Measurements from ENCODE around the gene CNIH2.

GRCh38 chr11:66237867-66238266, 40.1 kb upstream of the CNIH2 start:
- TF ChIP-seq KLF16 (CRISPR knock-in tag; IDR thresholded peaks at IDR 0.05) = no peak
- TF ChIP-seq ZNF597 (CRISPR knock-in tag; IDR thresholded peaks at IDR 0.05) = no peak
- no peak for TF ChIP-seq CTCF (CRISPR knock-in tag; IDR thresholded peaks at IDR 0.05)
- no peak for TF ChIP-seq DNMT1 (CRISPR knock-in tag; IDR thresholded peaks at IDR 0.05)
- TF ChIP-seq ATRX (CRISPR knock-in tag; IDR thresholded peaks at IDR 0.05; ENCODE audit: borderline replicate concordance) = no peak
- TF ChIP-seq RXRA (CRISPR knock-in tag; IDR thresholded peaks at IDR 0.05) = no peak
- no peak for TF ChIP-seq SP140L (CRISPR knock-in tag; IDR thresholded peaks at IDR 0.05; ENCODE audit: borderline replicate concordance)
- no peak for TF ChIP-seq POLR2AphosphoS5 (IDR thresholded peaks at IDR 0.05; ENCODE audit: low read depth, low read length)
- TF ChIP-seq ZNF138 (CRISPR knock-in tag; IDR thresholded peaks at IDR 0.05; ENCODE audit: low read depth) = no peak
- no peak for TF ChIP-seq ZNF776 (CRISPR knock-in tag; IDR thresholded peaks at IDR 0.05)
- no peak for TF ChIP-seq RNF2 (conservative IDR thresholded peaks at IDR 0.05; ENCODE audit: low read depth)
- TF ChIP-seq NFRKB (IDR thresholded peaks at IDR 0.05) = no peak
- TF ChIP-seq CHD2 (IDR thresholded peaks at IDR 0.05; ENCODE audit: low read depth, low read length) = no peak
- TF ChIP-seq ZNF746 (CRISPR knock-in tag; IDR thresholded peaks at IDR 0.05) = no peak

All from HepG2 (cell line).